ENCODE results near the gene CCDC138. TPM values are rescaled to one million over a fixed set of nuclear protein-coding genes. Genes with fewer than 3 reads are reported as not detected.

The CCDC138 gene
- total RNA-seq, 2 donors from 2014 or later = 2.9 to 8.0 TPM

GRCh38 chr2:108823286-108823685 is 36.7 kb downstream of the CCDC138 start:
- no peaks in the 10 kb centered on the region for H3K4me1 ChIP-seq
- no peak for DNase-seq
- H3K27ac ChIP-seq = no peak overlapping the region
- no peak overlapping the region for H3K4me3 ChIP-seq
- H3K9me3 ChIP-seq = no peaks in the 10 kb centered on the region
- no peaks in the 10 kb centered on the region for H3K27me3 ChIP-seq
- TF ChIP-seq, protein P1, sequence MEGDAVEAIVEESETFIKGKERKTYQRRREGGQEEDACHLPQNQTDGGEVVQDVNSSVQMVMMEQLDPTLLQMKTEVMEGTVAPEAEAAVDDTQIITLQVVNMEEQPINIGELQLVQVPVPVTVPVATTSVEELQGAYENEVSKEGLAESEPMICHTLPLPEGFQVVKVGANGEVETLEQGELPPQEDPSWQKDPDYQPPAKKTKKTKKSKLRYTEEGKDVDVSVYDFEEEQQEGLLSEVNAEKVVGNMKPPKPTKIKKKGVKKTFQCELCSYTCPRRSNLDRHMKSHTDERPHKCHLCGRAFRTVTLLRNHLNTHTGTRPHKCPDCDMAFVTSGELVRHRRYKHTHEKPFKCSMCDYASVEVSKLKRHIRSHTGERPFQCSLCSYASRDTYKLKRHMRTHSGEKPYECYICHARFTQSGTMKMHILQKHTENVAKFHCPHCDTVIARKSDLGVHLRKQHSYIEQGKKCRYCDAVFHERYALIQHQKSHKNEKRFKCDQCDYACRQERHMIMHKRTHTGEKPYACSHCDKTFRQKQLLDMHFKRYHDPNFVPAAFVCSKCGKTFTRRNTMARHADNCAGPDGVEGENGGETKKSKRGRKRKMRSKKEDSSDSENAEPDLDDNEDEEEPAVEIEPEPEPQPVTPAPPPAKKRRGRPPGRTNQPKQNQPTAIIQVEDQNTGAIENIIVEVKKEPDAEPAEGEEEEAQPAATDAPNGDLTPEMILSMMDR (IDR thresholded peaks at IDR 0.05) = no peak
- no peak overlapping the region for H3K9ac ChIP-seq (ENCODE audit: low read depth in 2 of 2, low read length in 2 of 2)
- intact Hi-C loops (cut with DNase I) = no loop called here
- H3K36me3 ChIP-seq = no peaks in the 10 kb centered on the region

- no peak for DNase-seq
- Histone ChIP-seq H3K27me3 (no peaks in the 10 kb centered on the region), H3K9ac (ENCODE audit: low read depth in 2 of 2, low read length in 2 of 2) (no peak overlapping the region), H3K4me1 (no peaks in the 10 kb centered on the region), H3K4me3 (no peak overlapping the region), H3K27ac (no peak overlapping the region), H3K9me3 (no peaks in the 10 kb centered on the region), H3K36me3 (no peaks in the 10 kb centered on the region)
- TF ChIP-seq, protein P1 (IDR thresholded peaks at IDR 0.05) = no peak
- intact Hi-C loops (cut with DNase I) = no loop called here
Observed at GRCh38 chr2:108824316-108825070, 37.9 kb downstream of the CCDC138 start.

DNA sequence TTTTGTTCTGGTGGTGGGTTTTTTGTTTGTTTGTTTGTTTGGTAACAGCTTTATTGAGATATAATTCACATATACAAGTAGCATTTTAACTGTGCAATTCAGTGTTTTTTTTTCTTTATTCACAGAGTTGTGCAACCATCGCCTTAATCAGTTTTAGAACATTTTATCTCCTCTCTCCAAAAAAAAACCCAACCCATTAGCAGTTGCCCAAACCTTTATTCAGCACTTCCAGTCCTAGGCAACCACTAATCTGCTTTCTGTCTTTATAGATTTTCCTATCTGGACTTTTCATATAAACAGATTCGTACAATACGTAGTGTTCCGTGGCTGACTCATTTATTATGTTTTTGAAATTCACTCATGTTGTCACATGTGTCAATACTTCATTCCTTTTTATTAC is 38.7 kb downstream of the CCDC138 start:
- Histone ChIP-seq H3K9ac (ENCODE audit: low read depth in 2 of 2, low read length in 2 of 2) (no peak overlapping the region), H3K4me1 (no peaks in the 10 kb centered on the region), H3K9me3 (no peaks in the 10 kb centered on the region), H3K27ac (no peak overlapping the region), H3K4me3 (no peak overlapping the region), H3K27me3 (no peaks in the 10 kb centered on the region), H3K36me3 (no peaks in the 10 kb centered on the region)
- intact Hi-C loops (cut with DNase I) = no loop called here
- DNase-seq = no peak
- TF ChIP-seq, protein P1 (IDR thresholded peaks at IDR 0.05) = no peak

GRCh38 chr2:108825736-108826135 is 39.2 kb downstream of the CCDC138 start:
- Histone ChIP-seq H3K27me3 (no peaks in the 10 kb centered on the region), H3K4me3 (no peak overlapping the region), H3K9ac (ENCODE audit: low read depth in 2 of 2, low read length in 2 of 2) (no peak overlapping the region), H3K9me3 (no peaks in the 10 kb centered on the region), H3K36me3 (no peaks in the 10 kb centered on the region), H3K27ac (no peak overlapping the region), H3K4me1 (no peaks in the 10 kb centered on the region)
- intact Hi-C loops (cut with DNase I) = no loop called here
- DNase-seq = no peak
- TF ChIP-seq, protein P1 (IDR thresholded peaks at IDR 0.05) = no peak

DNA sequence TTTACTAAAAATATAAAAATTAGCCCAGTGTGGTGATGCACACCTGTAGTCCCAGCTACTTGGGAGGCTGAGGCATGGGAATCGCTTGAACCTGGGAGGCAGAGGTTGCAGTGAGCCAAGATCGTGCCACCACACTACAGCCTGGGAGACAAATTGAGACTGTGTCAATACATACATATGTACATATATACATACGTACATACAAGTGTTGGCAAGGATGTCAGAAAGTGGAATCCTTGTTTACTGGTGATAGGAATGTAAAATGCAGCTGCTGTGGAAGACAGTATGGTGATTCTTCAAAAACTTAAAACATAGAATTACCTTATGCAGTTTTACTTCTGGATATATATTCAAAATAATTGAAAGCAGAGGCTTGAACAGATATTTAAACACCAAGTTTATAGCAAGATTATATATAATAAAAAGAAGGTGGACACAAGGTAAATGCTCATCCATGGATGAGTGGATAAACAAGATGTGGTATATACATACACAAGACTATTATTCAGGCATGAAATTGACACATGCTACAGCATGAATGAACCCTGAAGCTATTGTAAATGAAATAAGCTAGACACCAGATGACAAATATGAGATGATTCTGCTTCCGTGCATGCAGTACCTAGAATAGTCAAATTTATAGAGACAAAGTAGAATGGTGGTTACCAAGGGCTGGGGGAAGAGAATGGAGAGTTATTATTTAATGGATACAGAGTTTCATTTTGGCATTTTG is 43.2 kb downstream of the CCDC138 start:
- DNase-seq = no peak
- Histone ChIP-seq H3K9me3 (no peaks in the 10 kb centered on the region), H3K4me3 (no peak overlapping the region), H3K27ac (no peak overlapping the region), H3K4me1 (no peaks in the 10 kb centered on the region), H3K36me3 (no peaks in the 10 kb centered on the region), H3K27me3 (no peaks in the 10 kb centered on the region), H3K9ac (ENCODE audit: low read depth in 2 of 2, low read length in 2 of 2) (no peak overlapping the region)
- intact Hi-C loops (cut with DNase I) = no loop called here
- TF ChIP-seq, protein P1 (IDR thresholded peaks at IDR 0.05) = no peak
